Measurements from ENCODE around the gene TNPO2. TPM values are rescaled to one million over a fixed set of nuclear protein-coding genes. Genes with fewer than 3 reads are reported as not detected.

The TNPO2 gene
- total and polyA plus RNA-seq, 2 of the 13 experiments (the other 11 are each of a cell fraction or from before 2014, with no cell fraction given), result 31.7 to 61.0 TPM

DNA sequence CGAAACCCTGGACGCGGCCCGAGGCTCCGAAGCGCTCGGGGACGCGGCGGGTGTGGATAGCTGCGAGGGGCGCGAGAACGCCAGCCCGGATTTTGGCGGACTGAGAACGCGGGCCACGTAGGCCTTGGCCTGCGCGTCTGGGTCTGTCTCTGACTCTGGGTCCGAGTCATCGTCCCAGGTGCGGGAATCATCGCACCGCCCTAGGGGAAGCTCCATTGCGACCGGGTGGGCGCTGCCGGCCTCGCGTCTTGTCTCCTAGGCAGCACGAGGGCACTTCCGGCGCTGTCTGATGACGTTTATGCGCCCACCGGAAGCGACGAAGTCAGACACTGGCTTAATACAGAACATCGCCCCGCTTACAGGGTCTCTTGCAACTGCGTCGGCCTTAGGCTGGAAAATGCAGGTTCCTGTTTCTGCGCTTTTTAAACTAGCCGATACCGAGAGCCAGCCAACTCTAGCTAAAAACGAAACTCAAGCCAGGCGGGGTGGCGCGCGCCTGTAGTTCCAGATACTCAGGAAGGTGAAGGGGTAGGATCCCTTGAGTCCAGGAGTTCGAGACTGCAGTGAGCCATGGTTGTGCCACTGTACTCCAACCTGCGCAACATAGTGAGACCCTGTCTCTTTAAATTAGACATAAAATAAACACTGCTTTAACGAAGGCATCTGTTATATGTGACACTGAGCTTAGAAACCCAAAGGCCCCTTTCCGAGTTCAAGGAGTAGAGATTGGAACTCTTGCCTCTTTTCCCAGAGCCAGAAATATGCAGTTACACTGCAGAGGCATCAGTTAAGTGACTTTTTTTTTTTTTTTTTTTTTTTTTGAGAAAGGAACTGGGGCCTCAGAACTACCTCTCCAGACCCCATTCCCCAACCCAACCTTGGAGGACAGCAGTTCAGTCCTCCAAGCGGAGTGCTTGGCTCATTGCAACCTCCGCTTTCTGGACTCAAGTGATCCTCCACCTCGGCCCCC lies 27.1 kb downstream of the TNPO2 start, which contains the start of gene FBXW9 (continued):
- TF ChIP-seq ETV5 (CRISPR knock-in tag; IDR thresholded peaks at IDR 0.05; ENCODE audit: borderline replicate concordance) (peak; percentile 79), ZNF431 (CRISPR knock-in tag; IDR thresholded peaks at IDR 0.05; ENCODE audit: borderline replicate concordance, low read depth) (0 out of 2 replicates have a peak, but pooled peaks have one; percentile 24), SKI (IDR thresholded peaks at IDR 0.05; ENCODE audit: partially characterized antibody) (peak; percentile 17), ZNF333 (CRISPR knock-in tag; IDR thresholded peaks at IDR 0.05; ENCODE audit: borderline replicate concordance) (no peak), HOXA3 (CRISPR knock-in tag; IDR thresholded peaks at IDR 0.05) (peak; percentile 97), MZF1 (CRISPR knock-in tag; IDR thresholded peaks at IDR 0.05; ENCODE audit: borderline replicate concordance) (no peak), ZNF552 (CRISPR knock-in tag; IDR thresholded peaks at IDR 0.05; ENCODE audit: borderline replicate concordance) (no peak), ZNF44 (CRISPR knock-in tag; IDR thresholded peaks at IDR 0.05) (0 out of 2 replicates have a peak, but pooled peaks have one; percentile 84), MEF2D (CRISPR knock-in tag; IDR thresholded peaks at IDR 0.05) (no peak; the same call in 1 of the 2 replicates), MAFF (IDR thresholded peaks at IDR 0.05; ENCODE audit: low read depth, low read length) (no peak), ZNF790 (CRISPR knock-in tag; IDR thresholded peaks at IDR 0.05; ENCODE audit: borderline replicate concordance) (no peak), ZNF83 (CRISPR knock-in tag; IDR thresholded peaks at IDR 0.05; ENCODE audit: borderline replicate concordance) (no peak), ZNF746 (CRISPR knock-in tag; IDR thresholded peaks at IDR 0.05) (no peak), ZFAT (CRISPR knock-in tag; conservative IDR thresholded peaks at IDR 0.05) (no peak)
- TF ChIP-seq, protein P1, sequence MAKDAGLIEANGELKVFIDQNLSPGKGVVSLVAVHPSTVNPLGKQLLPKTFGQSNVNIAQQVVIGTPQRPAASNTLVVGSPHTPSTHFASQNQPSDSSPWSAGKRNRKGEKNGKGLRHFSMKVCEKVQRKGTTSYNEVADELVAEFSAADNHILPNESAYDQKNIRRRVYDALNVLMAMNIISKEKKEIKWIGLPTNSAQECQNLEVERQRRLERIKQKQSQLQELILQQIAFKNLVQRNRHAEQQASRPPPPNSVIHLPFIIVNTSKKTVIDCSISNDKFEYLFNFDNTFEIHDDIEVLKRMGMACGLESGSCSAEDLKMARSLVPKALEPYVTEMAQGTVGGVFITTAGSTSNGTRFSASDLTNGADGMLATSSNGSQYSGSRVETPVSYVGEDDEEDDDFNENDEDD (CRISPR knock-in tag; IDR thresholded peaks at IDR 0.05; ENCODE audit: borderline replicate concordance), result no peak
- TF ChIP-seq, protein P2, sequence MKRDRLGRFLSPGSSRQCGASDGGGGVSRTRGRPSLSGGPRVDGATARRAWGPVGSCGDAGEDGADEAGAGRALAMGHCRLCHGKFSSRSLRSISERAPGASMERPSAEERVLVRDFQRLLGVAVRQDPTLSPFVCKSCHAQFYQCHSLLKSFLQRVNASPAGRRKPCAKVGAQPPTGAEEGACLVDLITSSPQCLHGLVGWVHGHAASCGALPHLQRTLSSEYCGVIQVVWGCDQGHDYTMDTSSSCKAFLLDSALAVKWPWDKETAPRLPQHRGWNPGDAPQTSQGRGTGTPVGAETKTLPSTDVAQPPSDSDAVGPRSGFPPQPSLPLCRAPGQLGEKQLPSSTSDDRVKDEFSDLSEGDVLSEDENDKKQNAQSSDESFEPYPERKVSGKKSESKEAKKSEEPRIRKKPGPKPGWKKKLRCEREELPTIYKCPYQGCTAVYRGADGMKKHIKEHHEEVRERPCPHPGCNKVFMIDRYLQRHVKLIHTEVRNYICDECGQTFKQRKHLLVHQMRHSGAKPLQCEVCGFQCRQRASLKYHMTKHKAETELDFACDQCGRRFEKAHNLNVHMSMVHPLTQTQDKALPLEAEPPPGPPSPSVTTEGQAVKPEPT (CRISPR knock-in tag; IDR thresholded peaks at IDR 0.05; ENCODE audit: low read depth), result no peak
- TF ChIP-seq, protein P3, sequence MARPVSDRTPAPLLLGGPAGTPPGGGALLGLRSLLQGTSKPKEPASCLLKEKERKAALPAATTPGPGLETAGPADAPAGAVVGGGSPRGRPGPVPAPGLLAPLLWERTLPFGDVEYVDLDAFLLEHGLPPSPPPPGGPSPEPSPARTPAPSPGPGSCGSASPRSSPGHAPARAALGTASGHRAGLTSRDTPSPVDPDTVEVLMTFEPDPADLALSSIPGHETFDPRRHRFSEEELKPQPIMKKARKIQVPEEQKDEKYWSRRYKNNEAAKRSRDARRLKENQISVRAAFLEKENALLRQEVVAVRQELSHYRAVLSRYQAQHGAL (CRISPR knock-in tag; IDR thresholded peaks at IDR 0.05; ENCODE audit: not compliant biosample characterization), result no peak
- TF ChIP-seq, protein P4, sequence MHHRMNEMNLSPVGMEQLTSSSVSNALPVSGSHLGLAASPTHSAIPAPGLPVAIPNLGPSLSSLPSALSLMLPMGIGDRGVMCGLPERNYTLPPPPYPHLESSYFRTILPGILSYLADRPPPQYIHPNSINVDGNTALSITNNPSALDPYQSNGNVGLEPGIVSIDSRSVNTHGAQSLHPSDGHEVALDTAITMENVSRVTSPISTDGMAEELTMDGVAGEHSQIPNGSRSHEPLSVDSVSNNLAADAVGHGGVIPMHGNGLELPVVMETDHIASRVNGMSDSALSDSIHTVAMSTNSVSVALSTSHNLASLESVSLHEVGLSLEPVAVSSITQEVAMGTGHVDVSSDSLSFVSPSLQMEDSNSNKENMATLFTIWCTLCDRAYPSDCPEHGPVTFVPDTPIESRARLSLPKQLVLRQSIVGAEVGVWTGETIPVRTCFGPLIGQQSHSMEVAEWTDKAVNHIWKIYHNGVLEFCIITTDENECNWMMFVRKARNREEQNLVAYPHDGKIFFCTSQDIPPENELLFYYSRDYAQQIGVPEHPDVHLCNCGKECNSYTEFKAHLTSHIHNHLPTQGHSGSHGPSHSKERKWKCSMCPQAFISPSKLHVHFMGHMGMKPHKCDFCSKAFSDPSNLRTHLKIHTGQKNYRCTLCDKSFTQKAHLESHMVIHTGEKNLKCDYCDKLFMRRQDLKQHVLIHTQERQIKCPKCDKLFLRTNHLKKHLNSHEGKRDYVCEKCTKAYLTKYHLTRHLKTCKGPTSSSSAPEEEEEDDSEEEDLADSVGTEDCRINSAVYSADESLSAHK (CRISPR knock-in tag; IDR thresholded peaks at IDR 0.05; ENCODE audit: borderline replicate concordance), result no peak
